ENCODE results near the gene HFE.

DNA sequence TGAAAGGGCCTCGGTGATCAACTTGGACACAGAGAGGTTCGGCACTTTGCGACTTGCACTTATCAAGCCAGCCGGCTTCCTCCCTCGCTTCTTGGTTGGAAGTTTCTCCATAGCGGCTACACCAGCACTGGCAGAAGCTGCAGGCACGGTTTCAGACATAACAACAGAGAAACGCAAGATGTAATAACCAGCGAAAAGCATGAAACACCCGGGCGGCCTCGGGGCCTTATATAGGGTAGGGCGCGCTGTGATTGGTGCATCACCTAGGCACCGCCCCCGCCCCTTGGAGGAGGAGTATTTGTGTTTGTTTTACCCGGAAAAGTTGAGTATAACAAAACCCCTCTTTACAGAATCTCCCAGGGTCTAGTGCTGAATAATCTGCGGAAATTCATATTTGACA, 20.7 kb downstream of the HFE start:
- TF ChIP-seq, protein P1, sequence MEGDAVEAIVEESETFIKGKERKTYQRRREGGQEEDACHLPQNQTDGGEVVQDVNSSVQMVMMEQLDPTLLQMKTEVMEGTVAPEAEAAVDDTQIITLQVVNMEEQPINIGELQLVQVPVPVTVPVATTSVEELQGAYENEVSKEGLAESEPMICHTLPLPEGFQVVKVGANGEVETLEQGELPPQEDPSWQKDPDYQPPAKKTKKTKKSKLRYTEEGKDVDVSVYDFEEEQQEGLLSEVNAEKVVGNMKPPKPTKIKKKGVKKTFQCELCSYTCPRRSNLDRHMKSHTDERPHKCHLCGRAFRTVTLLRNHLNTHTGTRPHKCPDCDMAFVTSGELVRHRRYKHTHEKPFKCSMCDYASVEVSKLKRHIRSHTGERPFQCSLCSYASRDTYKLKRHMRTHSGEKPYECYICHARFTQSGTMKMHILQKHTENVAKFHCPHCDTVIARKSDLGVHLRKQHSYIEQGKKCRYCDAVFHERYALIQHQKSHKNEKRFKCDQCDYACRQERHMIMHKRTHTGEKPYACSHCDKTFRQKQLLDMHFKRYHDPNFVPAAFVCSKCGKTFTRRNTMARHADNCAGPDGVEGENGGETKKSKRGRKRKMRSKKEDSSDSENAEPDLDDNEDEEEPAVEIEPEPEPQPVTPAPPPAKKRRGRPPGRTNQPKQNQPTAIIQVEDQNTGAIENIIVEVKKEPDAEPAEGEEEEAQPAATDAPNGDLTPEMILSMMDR (IDR thresholded peaks at IDR 0.05; ENCODE audit: low read length), result no peak
- TF ChIP-seq EZH2phosphoT487 (IDR thresholded peaks at IDR 0.05; ENCODE audit: low read length), result no peak
